ENCODE measurements around the gene ZNF485. TPM values are rescaled to one million over a fixed set of nuclear protein-coding genes. Genes with fewer than 3 reads are reported as not detected.

The ZNF485 gene
- total and polyA plus RNA-seq, 2 of the 8 experiments (the other 6 are each of a cell fraction or from before 2014, with no cell fraction given): 2.5 to 8.2 TPM

GRCh38 chr10:43576062-43576461, 30.2 kb upstream of the ZNF485 start:
- H3K14ac ChIP-seq (ENCODE audit: insufficient read length): no peak overlapping the region
- H3K23ac ChIP-seq (ENCODE audit: insufficient read length): no peak overlapping the region
- ChIA-PET CTCF (ENCODE audit: partially characterized antibody) (no interaction called here), POLR2A (ENCODE audit: partially characterized antibody) (no interaction called here)
- TF ChIP-seq CTCF (IDR thresholded peaks at IDR 0.05; ENCODE audit: control extremely low read depth in 1 of 3, insufficient read depth in 1 of 3, low read depth in 1 of 3, low read length in 3 of 3) (no peak), SIN3A (conservative IDR thresholded peaks at IDR 0.05 in 1 of 2, IDR thresholded peaks at IDR 0.05 in 1 of 2; ENCODE audit: low read depth in 1 of 2, low read length in 2 of 2) (no peak)
- H3K9me3 ChIP-seq (ENCODE audit: insufficient read depth in 2 of 2, low read depth in 1 of 2, low read length in 1 of 2): peaks cover 21 to 42% of the 10 kb centered on the region in 2 experiments
- 0 out of 2 replicates have a peak, but pooled peaks cover 5% of the 10 kb centered on the region for H3K79me1 ChIP-seq (ENCODE audit: low read depth, low read length)
- no peak overlapping the region for H2BK120ac ChIP-seq (replicated peaks; ENCODE audit: low read depth, low read length)
- no peak for FAIRE-seq
- H3K27me3 ChIP-seq (replicated peaks in 1 of 4; ENCODE audit: control insufficient read depth in 3 of 4, extremely low read depth in 1 of 4, insufficient read depth in 3 of 4, low read length in 3 of 4): peaks cover 0 to 19% (median 9%) of the 10 kb centered on the region in 4 experiments; a peak in 6 of 7 replicates
- no peak overlapping the region for H2AK5ac ChIP-seq (ENCODE audit: low read depth, low read length)
- no peaks in the 10 kb centered on the region for H3K36me3 ChIP-seq (ENCODE audit: control insufficient read depth in 2 of 4, insufficient read depth in 4 of 4, low read length in 3 of 4)
- peaks cover 0 to 3% of the 10 kb centered on the region in 2 experiments; a peak in 1 of 4 replicates for H3K79me2 ChIP-seq (ENCODE audit: control insufficient read depth in 1 of 2, insufficient read depth in 2 of 2, low read length in 2 of 2)
- no peak overlapping the region for H2AFZ ChIP-seq (ENCODE audit: low read length)
- no peak overlapping the region for H3K9ac ChIP-seq (replicated peaks in 1 of 4; ENCODE audit: extremely low read depth in 1 of 4, low read depth in 3 of 4, low read length in 3 of 4)
- peaks cover 0 to 5% (median 1%) of the 10 kb centered on the region in 4 experiments; a peak in 2 of 7 replicates for H3K4me1 ChIP-seq (replicated peaks in 1 of 4; ENCODE audit: control insufficient read depth in 3 of 4, insufficient read depth in 4 of 4, low read length in 3 of 4)
- H4K91ac ChIP-seq (replicated peaks; ENCODE audit: insufficient read length, low read length): no peak overlapping the region
- H2BK20ac ChIP-seq (ENCODE audit: low read length): no peak overlapping the region
- H3K4ac ChIP-seq (replicated peaks; ENCODE audit: insufficient read length, low read depth, low read length): no peak overlapping the region
- 87% methylated on average over 5 of the region's 5 CpGs; no CpG with 5 or more reads in 1 of the 2 experiments for WGBS, 2 experiments (ENCODE audit: extremely low coverage in 1 of 2, insufficient coverage in 1 of 2, insufficient read length in 1 of 2, insufficient replicate concordance in 2 of 2, low coverage in 1 of 2, low lambda C conversion rate in 2 of 2, missing lambda C conversion rate in 1 of 2)
- H3K4me3 ChIP-seq (ENCODE audit: extremely low read depth in 1 of 4, insufficient read depth in 2 of 4, low read depth in 3 of 4, low read length in 4 of 4): no peak overlapping the region
- no peak overlapping the region for H4K8ac ChIP-seq (ENCODE audit: extremely low read depth, insufficient read depth, low read length)
- H4K20me1 ChIP-seq (replicated peaks in 1 of 2; ENCODE audit: control insufficient read depth in 1 of 2, insufficient read depth in 2 of 2, low read length in 2 of 2): no peaks in the 10 kb centered on the region
- H2BK5ac ChIP-seq (ENCODE audit: low read depth, low read length): no peak overlapping the region
- H3K4me2 ChIP-seq (ENCODE audit: insufficient read depth in 1 of 2, low read depth in 2 of 2, low read length in 2 of 2): no peak overlapping the region
- peaks cover 7% of the 10 kb centered on the region; the same call in 1 of the 2 replicates for H3K23me2 ChIP-seq (ENCODE audit: low read depth, low read length)
- no peak overlapping the region for H3K27ac ChIP-seq (ENCODE audit: low read depth, low read length)
- no peak overlapping the region for H2BK12ac ChIP-seq (ENCODE audit: low read depth, low read length)
- no peak overlapping the region for H4K5ac ChIP-seq (ENCODE audit: insufficient read length, low read depth, low read length)
- no peak overlapping the region for H2BK15ac ChIP-seq (ENCODE audit: low read length)
- no peak overlapping the region for H3K18ac ChIP-seq (ENCODE audit: extremely low read depth, low read length)
- no peak overlapping the region for H3K56ac ChIP-seq (replicated peaks; ENCODE audit: insufficient read length, low read depth, low read length)
- no peak for DNase-seq (ENCODE audit: low read depth in 1 of 2, low spot score in 2 of 2)

Measured in H1 (cell line).